Heart left ventricle (tissue), 13 donors: ENCODE data around the gene MLC1.

Source experiments
- POLR2A ChIP-seq, 2 donors: fragments of 450-650 bp; IDR thresholded peaks; one replicate each; pipeline ENCODE4 v1.6.1; 2017; ENCODE audit warnings: antibody characterized with exemption in 2 of 2, mild to moderate bottlenecking in 2 of 2, moderate library complexity in 2 of 2
- TF ChIP-seq, protein P1 (sequence below), 12 donors: fragments of 200-600 bp; sonication (generic) in 4 of 12; IDR thresholded peaks; one replicate each; pipeline versions ENCODE4 v1.5.0 to v1.8.0; 2018 to 2022; ENCODE audit warnings: antibody characterized with exemption in 12 of 12, mild to moderate bottlenecking in 5 of 12
- donor health status: ischemic (EF 13 %, LVEDD 7.1; RV severe dilation, severe dysfunction).
- donor health status: DM: no; HTN: yes; CAD: no.
- donor health status: DM: no; HTN: no; CAD: no.
- donor health status: ischemic (EF 25% LVEDD 6.9; RV normal size, moderate dysfunction).
- donor health status: ischemic (EF 25% LVEDD 5.7; RV mildly dilated, moderate dysfunction).
- donor health status: ischemic (EF 35%, LVEDD 5.7; RV mildly dilated, moderate dysfunction).
- donor health status: nonischemic (EF 11% LVEDD 7.7; RV severe dilation, severe dysfunction).
- donor health status: DM: yes; HTN: yes; CAD: no.
- donor health status: PGD.
- donor health status: ischemic (EF 29% LVEDD 5.4; RV normal size, mild dysfunction).
- donor health status: nonischemic (EF 23%, LVEDD 6.1; RV moderate dilation, normal function).

DNA sequence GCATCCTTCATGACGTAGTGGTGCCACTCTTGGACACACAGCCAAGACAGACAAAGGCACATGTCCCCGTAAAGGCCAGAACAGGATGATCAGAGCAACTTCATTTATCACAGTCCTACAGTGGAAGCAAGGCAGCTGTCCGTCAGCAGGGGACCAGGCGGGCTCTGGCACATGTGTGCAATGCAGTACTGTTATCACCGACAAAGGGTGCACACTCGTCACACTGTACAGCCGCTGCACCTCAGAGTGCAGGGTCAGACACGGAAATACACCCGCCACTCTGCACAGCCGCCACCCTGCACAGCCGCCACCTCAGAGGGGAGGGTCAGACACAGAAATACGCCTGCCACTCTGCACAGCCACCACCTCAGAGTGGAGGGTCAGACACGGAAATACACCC lies 59.2 kb downstream of the MLC1 start:
- TF ChIP-seq, protein P1, sequence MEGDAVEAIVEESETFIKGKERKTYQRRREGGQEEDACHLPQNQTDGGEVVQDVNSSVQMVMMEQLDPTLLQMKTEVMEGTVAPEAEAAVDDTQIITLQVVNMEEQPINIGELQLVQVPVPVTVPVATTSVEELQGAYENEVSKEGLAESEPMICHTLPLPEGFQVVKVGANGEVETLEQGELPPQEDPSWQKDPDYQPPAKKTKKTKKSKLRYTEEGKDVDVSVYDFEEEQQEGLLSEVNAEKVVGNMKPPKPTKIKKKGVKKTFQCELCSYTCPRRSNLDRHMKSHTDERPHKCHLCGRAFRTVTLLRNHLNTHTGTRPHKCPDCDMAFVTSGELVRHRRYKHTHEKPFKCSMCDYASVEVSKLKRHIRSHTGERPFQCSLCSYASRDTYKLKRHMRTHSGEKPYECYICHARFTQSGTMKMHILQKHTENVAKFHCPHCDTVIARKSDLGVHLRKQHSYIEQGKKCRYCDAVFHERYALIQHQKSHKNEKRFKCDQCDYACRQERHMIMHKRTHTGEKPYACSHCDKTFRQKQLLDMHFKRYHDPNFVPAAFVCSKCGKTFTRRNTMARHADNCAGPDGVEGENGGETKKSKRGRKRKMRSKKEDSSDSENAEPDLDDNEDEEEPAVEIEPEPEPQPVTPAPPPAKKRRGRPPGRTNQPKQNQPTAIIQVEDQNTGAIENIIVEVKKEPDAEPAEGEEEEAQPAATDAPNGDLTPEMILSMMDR (IDR thresholded peaks at IDR 0.05): no peak
- no peak for TF ChIP-seq POLR2A (IDR thresholded peaks at IDR 0.05)
